ENCODE data around the gene CD109.

Gene CD109

GRCh38 chr6:73728548-73729205 is 32.7 kb downstream of the CD109 start:
- DNase-seq = no peak

DNA sequence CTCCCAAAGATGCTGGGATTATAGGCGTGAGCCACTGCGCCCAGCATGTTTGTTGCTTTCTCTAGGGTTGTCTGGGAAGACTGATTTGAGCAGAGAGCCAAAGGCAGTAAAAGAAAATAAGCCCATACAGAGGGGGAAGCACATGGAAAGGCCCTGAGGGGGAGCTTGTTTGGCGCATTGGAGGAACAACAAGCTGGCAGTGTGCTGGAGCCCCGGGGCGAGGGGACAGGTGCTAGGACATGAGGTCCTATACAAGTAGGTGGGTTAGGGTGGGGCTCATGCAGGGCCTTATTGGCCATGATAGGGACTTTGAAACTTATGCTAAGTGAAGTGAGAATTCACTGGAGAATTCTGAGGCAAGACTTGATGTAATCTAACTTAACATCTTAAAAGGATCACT is 35.3 kb downstream of the CD109 start:
- DNase-seq = no peak

DNA sequence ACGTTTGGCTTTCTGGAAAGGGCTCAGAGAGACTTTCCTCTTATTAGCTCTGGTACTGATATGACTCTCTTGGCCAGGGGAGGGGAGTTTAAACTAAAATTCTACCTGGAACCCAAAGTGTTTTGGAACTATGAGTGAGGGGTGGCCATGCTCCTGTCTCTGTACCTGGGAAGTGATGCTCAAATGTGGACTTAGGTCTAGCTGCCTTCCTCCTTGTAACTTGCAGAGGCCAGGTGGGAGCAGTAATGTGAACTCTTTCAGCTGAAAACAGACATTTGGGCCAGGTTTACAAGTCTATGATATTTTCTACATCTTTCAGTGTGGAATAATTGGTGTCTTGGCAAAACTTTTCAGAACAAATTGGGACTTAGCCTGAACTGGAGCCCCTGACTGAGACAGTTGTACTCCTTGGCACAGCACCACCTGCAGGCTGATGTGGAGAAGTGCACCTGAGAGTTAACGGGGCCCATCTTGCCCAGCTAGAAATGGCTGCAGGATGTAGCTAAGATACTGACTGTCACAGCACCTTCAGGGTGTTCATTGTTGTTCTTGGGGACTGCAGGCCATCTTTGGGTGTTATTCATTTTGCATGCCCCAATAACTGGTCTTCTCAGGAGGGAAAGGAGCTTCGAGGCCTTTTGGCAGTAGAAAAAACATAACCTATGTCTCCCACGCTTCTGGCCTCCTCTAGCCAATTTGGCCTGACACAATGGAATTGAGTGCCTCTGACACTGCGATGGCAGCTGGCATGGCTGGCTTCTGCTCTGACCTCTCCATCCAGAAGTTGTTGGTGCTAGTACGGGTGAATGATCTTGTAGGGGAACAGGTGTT is 37.1 kb downstream of the CD109 start:
- no peak for DNase-seq

- DNase-seq = no peak
Observed at GRCh38 chr6:73733791-73734190, 37.8 kb downstream of the CD109 start.

GRCh38 chr6:73734832-73735453 is 38.9 kb downstream of the CD109 start:
- no peak for DNase-seq

DNA sequence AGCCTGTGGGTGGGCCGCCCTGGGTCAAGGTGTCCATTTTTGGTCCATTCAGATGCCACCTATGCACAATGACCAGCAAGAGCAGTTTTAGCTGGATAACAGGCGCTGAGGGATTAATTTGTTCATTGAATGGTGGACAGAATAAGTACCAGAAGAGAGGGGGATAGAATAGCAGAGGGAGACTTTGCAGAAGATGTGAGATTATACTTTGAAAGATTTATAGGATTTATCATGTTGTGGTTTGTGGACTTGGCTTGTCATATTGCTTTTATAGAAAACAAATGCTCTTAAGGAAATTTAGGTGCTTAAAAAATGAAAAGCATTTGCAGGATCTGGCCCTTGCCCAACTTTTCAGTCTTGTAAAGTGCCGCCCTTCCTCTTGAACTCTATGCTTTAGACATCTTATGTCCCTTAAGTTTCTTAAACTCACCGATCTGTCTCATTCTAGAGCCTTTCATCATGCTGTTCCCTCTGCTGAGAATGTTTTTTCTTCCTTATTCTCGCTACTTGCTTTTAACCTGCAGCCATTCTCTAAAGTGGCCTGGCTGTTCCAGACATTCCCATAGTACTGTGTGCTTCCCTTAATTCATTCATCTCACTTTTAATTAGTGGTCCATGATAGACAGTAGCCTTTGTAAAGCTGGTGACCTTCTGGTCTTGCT is 42.5 kb downstream of the CD109 start:
- no peak for DNase-seq

- DNase-seq = no peak
Observed at GRCh38 chr6:73739096-73739495, 43.1 kb downstream of the CD109 start.

- no peak for DNase-seq
Observed at GRCh38 chr6:73742433-73742832, 46.4 kb downstream of the CD109 start.

- DNase-seq = no peak
Observed at GRCh38 chr6:73743081-73743480, 47.1 kb downstream of the CD109 start.

DNA sequence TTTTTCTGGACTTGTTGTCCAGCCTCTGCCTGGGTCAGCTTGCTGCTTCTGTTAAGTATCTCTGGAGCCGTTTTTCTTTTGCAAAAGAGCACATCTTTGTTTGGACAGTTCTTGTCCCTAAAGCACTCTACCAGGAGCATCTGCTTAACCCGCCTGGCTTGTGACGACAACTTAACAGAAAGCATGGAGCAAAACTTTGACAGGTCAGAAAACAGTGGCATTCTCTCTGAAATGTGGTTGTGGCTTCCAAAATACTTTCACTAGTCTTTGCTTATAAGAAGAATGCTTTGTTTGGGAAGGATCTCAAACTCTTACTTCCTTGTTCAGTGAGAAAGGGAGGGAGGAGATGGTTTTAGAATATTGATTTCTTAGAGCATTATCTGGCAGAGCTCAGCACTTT is 47.6 kb downstream of the CD109 start:
- DNase-seq = no peak

GRCh38 chr6:73746787-73747186 is 50.8 kb downstream of the CD109 start:
- no peak for DNase-seq

GRCh38 chr6:73747289-73747688 is 51.3 kb downstream of the CD109 start:
- no peak for DNase-seq

DNA sequence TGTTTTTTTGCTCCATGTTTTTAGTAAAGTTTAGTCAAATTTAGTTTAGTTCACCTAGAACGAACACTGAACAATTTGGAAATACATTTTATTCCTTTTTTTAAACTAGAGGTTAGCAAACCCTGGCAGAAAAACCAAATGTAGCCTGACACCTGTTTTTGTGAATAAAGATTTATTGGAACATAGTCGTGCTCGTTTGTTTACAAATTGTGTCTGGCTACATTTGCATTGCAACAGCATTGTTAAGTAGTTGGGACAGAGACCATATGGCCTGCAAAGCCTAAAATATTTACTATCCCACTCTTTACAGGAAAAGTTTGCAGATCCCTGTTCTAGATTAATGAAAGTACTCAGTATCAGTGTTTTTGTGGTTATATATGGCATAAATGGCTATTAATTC is 56.9 kb downstream of the CD109 start:
- DNase-seq = no peak

DNA sequence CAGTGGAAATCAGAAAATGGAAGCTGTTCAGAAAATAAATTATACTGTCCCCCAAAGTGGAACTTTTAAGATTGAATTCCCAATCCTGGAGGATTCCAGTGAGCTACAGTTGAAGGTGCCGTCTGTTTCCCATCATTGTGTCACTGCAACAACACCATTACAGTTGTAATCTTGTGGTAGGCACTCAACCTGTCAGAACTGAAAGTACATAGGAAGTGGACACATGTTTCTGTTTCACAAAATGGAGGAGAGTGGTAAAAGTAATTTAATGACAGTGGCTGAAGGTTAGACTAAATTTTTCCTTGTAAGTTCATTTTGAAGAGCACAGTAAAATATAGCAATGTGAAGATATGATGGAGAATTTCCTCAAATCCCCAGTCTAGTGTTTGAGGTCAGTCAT is 70.0 kb downstream of the CD109 start:
- no peak for DNase-seq

GRCh38 chr6:73768558-73768957 is 72.6 kb downstream of the CD109 start:
- no peak for DNase-seq

- no peak for DNase-seq
Observed at GRCh38 chr6:73769976-73770375, 74.0 kb downstream of the CD109 start.

- DNase-seq = no peak
Observed at GRCh38 chr6:73774311-73774774, 78.3 kb downstream of the CD109 start.

GRCh38 chr6:73779943-73780342 is 83.9 kb downstream of the CD109 start:
- DNase-seq = no peak

DNA sequence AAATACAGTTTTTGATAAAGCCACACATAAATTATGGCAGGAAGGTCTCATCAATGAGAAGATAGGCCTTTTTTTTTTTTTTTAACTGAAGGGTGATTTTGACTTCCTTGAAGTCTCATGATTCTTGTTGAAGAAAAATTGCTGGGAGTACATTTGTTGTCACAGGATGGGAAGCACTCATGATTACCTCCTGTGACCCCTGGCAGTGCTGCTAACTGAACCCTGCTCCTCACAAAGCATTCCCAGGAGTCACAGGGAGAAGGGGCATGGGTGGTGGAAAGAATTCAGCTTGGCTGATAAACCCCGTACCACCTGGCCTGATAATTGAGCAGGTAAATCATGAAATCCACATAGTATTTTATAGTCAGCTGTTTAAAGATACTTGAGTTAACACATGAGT is 86.9 kb downstream of the CD109 start:
- no peak for DNase-seq

DNA sequence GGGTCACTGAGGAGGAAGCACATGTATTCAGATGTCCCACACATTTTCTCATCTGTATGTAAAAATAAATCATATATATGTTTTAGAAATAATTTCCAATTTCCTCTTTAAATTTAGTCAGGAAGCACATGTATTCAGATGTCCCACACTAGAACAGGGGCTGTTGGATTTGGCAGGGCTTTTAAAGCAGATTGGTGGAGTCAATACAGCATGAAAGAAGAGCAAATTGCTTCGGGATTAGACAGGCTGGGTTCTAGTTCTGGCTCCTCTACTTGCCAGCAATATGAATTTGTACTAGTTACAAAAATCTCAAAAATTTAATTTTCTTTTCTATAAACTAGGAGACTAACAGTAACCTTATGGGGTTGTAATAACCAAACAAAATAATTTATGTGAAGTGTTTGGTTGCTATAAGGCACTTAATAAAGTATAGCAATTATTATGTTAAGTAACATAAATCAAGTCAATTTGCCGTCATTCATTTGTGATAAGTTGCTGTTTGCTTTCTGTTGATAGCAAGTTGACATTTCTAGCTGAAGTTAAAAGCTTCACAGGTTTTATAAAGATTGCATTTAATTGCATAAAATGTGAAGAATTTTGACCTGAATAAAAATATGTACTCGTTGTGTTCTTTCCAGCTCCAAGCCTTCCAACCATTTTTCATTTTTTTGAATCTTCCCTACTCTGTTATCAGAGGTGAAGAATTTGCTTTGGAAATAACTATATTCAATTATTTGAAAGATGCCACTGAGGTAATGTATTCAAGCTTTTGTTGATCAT is 88.9 kb downstream of the CD109 start:
- DNase-seq = no peak

GRCh38 chr6:73790574-73790973 is 94.6 kb downstream of the CD109 start:
- no peak for DNase-seq

DNA sequence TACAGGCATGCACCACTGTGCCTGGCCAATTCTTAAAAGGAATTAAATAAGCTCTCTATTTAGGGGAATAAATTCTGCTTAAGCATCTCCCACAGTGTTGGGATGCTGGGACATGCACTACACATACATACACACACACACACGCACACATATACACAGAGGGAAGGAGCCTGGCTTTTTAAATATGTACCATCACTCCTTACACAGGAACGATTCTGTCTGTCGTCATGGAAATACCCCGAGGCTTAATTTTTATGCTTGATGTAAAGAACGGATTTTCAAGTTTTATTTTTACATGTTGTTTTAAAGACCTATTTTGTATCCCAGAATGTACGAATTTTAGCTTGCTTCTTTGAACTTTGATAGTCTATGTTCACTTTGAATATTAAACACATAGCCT is 95.3 kb downstream of the CD109 start:
- DNase-seq = no peak

GRCh38 chr6:73792738-73793137 is 96.7 kb downstream of the CD109 start:
- DNase-seq = no peak
